Retina (tissue), 1 donor: Measurements from ENCODE around the gene PCDHA8.
A peak's percentile ranks its signal among the peaks of the same experiment; 100 is the strongest.
"Not testable (repeated sequence)": the region's sequence is repeated elsewhere in the genome, so short reads cannot be mapped to it uniquely, and the experiment has no call there.

Experiments
- DNase-seq: peaks from one replicate; pipeline ENCODE4 v3.0.0-alpha.2; 2016

Gene PCDHA8

DNA sequence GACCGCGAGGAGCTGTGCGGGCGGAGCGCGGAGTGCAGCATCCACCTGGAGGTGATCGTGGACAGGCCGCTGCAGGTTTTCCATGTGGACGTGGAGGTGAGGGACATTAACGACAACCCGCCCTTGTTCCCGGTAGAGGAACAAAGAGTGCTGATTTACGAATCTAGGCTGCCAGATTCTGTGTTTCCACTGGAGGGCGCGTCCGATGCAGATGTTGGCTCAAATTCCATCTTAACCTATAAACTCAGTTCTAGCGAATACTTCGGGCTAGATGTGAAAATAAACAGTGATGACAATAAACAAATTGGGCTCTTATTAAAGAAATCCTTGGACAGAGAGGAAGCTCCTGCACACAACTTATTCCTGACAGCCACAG, 12.6 kb upstream of the PCDHA8 start:
- DNase-seq = no peak

GRCh38 chr5:140829511-140830501, 11.2 kb upstream of the PCDHA8 start:
- DNase-seq = not testable (repeated sequence)

DNA sequence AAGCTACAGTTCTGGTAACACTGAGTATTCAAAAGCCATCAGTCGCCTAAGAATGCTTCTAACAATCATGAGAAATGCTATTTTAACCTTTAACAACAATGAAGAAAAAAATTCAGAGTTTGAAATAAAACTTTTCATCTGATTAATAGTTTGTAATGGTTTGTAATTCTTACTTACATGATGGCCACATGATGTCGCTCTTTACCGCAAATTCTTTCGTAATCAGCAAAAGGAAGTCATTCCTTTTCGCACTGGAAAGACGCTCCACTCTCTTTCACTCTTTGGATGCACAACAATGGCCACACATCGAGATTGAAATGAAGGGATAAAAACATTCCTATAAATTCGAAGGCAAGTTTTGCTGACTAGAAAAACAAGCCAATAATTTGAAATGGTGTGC, 7.0 kb upstream of the PCDHA8 start, which contains the start of gene PCDHA7:
Gene PCDHA7, plus strand, starts transcription at position 277 of the 400 bp plus-strand sequence. Its CDS starts 115 bp downstream, at position 392.
- DNase-seq = no peak

- peak; percentile 20 for DNase-seq
Observed at GRCh38 chr5:140834439-140835008, 6.5 kb upstream of the PCDHA8 start.

DNA sequence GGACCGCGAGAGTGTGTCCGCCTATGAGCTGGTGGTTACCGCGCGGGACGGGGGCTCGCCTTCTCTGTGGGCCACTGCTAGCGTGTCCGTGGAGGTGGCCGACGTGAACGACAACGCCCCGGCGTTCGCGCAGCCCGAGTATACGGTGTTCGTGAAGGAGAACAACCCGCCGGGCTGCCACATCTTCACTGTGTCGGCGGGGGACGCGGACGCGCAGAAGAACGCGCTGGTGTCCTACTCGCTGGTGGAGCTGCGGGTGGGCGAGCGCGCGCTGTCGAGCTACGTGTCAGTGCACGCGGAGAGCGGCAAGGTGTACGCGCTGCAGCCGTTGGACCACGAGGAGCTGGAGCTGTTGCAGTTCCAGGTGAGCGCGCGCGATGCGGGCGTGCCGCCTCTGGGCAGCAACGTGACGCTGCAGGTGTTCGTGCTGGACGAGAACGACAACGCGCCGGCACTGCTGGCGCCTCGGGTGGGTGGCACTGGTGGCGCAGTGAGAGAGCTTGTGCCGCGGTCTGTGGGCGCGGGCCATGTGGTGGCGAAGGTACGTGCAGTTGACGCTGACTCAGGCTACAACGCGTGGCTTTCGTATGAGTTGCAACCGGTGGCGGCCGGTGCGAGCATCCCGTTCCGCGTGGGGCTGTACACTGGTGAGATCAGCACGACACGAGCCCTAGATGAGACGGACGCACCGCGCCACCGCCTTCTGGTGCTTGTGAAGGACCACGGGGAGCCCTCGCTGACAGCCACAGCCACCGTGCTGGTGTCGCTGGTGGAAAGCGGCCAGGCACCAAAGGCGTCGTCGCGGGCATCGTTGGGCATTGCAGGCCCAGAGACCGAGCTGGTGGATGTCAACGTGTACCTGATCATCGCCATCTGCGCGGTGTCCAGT, 5.1 kb upstream of the PCDHA8 start:
- no peak for DNase-seq

DNA sequence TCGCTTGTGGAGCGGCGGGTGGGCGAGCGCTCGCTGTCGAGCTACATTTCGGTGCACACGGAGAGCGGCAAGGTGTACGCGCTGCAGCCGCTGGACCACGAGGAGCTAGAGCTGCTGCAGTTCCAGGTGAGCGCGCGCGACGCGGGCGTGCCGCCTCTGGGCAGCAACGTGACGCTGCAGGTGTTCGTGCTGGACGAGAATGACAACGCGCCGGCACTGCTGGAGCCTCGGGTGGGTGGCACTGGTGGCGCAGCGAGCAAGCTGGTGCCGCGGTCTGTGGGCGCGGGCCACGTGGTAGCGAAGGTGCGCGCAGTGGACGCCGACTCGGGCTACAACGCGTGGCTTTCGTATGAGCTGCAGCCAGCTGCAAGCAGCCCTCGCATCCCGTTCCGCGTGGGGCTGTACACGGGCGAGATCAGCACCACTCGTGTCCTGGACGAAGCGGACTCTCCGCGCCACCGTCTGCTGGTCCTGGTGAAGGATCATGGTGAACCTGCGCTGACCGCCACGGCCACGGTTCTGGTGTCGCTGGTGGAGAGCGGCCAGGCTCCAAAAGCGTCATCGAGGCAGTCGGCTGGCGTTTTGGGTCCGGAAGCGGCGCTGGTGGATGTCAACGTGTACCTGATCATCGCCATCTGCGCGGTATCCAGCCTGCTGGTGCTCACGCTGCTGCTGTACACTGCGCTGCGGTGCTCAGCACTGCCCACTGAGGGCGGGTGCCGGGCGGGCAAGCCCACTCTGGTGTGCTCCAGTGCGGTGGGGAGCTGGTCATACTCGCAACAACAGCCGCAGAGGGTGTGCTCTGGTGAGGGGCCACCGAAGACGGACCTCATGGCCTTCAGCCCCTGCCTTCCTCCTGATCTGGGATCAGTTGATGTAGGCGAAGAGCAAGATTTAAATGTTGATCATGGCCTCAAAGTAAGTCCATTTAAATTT, 2.1 kb downstream of the PCDHA8 start:
- no peak for DNase-seq

GRCh38 chr5:140848139-140849102, 7.4 kb downstream of the PCDHA8 start, which contains the start of gene PCDHA9:
TSS of gene PCDHA9 (plus strand) at chr5:140848382. CDS start at chr5:140848496, 114 bp downstream.
- not testable (repeated sequence) for DNase-seq

DNA sequence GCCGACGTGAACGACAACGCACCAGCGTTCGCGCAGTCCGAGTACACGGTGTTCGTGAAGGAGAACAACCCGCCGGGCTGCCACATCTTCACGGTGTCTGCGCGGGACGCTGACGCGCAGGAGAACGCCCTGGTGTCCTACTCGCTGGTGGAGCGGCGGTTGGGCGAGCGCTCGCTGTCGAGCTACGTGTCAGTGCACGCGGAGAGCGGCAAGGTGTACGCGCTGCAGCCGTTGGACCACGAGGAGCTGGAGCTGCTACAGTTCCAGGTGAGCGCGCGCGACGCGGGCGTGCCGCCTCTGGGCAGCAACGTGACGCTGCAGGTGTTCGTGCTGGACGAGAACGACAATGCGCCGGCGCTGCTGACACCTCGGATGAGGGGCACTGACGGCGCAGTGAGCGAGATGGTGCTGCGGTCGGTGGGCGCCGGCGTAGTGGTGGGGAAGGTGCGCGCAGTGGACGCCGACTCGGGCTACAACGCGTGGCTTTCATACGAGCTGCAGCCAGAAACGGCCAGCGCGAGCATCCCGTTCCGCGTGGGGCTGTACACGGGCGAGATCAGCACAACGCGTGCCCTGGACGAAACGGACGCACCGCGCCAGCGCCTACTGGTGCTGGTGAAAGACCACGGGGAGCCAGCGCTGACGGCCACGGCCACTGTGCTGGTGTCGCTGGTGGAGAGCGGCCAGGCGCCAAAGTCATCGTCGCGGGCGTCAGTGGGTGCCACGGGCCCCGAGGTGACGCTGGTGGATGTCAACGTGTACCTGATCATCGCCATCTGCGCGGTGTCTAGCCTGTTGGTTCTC, 9.0 kb downstream of the PCDHA8 start:
- DNase-seq = not testable (repeated sequence)

DNA sequence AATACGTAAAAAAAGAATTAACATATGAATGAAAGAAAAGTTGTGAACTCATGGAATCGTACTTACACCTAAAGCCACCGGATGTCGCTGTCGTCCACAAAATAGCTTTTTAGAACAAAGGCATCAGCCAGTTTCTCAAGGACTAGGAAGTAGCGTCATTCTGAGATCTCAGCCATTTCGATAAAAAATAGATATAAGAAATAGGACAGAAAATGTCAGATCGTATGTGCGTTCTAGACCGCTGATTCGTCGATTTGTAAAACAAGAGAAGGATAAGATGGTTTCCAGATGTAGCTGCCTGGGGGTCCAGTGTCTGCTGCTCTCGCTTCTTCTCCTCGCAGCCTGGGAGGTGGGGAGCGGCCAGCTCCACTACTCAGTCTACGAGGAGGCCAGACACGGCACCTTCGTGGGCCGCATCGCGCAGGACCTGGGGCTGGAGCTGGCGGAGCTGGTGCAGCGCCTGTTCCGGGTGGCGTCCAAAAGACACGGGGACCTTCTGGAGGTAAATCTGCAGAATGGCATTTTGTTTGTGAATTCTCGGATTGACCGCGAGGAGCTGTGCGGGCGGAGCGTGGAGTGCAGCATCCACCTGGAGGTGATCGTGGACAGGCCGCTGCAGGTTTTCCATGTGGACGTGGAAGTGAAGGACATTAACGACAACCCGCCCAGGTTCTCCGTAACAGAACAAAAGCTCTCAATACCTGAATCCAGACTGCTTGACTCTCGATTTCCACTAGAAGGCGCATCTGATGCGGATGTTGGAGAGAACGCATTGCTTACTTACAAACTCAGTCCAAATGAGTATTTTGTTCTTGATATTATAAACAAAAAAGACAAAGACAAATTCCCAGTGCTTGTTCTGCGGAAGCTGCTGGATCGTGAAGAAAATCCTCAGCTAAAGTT, 15.0 kb downstream of the PCDHA8 start, which contains the start of gene PCDHA10:
Gene PCDHA10, plus strand, starts transcription at position 126 of the 903 bp plus-strand sequence. Its CDS starts 152 bp downstream, at position 278.
- peak; percentile 32 for DNase-seq

DNA sequence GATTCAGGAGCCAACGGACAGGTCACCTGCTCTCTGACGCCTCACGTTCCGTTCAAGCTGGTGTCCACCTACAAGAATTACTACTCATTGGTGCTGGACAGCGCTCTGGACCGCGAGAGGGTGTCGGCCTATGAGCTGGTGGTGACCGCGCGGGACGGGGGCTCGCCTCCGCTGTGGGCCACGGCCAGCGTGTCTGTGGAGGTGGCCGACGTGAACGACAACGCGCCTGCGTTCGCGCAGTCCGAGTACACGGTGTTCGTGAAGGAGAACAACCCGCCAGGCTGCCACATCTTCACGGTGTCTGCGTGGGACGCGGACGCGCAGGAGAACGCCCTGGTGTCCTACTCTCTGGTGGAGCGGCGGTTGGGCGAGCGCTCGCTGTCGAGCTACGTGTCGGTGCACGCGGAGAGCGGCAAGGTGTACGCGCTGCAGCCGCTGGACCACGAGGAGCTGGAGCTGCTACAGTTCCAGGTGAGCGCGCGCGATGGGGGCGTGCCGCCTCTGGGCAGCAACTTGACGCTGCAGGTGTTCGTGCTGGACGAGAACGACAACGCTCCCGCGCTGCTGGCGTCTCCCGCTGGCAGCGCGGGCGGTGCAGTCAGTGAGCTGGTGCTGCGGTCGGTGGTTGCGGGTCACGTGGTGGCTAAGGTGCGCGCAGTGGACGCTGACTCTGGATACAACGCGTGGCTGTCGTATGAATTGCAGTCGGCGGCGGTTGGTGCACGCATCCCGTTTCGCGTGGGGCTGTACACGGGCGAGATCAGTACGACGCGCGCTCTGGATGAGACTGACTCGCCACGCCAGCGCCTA, 16.4 kb downstream of the PCDHA8 start:
- no peak for DNase-seq

DNA sequence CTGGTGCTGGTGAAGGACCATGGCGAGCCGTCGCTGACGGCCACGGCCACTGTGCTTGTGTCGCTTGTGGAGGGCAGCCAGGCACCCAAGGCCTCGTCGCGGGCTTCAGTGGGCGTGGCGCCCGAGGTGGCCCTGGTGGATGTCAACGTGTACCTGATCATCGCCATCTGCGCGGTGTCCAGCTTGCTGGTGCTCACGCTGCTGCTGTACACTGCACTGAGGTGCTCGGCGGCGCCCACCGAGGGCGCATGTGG, 16.9 kb downstream of the PCDHA8 start:
- no peak for DNase-seq

DNA sequence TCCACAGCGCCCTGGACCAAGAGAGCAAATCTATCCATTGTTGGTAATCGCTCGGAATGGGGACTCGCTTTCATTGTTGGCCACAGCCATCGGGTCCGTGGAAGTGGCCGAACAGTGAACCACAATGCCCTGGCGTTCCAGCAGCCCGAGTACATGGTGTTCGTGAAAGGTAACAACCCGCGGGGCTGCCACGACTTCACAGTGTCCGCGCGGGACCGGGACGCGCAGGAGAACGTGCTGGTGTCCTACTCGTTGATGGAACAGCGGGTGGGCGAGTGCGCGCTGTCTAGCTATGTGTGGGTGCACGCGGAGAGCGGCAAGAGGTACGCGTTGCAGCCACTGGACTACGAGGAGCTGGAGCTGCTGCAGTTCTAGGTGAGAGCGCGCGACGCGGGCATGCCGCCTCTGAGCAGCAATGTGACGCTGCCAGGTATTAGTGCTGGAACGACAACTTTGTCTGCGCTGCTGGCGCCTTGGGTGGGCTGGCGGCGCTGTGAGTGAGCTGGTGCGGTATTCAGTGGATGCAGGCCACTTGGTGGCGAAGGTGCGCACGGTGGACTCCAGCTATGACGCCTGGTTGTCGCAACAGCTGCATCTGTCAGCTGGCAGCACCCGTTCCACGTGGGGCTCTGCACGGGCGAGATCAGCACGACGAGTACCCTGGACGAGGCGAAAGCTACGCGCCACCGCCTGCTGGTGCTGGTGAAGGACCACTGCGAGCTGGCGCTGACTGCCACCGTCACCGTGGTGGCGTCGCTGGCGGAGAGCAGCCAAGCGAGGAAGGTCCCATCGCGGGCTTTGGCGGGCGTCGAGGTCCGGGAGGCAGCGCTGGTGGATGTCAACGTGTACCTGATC, 21.7 kb downstream of the PCDHA8 start:
- DNase-seq = no peak

DNA sequence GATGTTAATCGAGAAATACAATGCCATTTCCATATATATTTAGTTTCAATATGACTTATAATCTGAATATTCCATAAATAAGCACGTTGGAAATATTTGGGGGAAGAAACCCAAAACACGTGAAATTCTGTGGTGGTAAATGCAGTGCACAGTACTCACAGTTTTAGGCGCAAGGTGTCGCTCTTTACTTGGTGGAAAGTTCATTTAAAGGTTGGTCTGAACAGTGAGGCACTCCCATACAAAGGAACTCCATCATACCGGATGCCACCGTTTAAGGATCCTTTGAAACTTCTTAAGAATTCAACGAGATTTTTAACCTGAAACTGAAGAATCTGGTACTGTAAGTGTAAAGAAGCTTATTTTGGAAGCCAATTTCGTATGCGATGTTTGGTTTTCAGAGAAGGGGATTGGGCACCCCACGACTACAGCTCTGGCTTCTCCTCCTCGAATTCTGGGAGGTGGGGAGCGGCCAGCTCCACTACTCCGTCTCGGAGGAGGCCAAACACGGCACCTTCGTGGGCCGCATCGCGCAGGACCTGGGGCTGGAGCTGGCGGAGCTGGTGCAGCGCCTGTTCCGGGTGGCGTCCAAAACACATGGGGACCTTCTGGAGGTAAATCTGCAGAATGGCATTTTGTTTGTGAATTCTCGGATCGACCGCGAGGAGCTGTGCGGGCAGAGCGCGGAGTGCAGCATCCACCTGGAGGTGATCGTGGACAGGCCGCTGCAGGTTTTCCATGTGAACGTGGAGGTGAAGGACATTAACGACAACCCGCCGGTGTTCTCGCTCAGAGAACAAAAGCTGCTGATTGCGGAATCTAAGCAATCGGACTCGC, 28.0 kb downstream of the PCDHA8 start, which contains the start of gene PCDHA11:
Gene PCDHA11, plus strand, starts transcription at position 237 of the 834 bp plus-strand sequence. Its CDS starts 147 bp downstream, at position 384.
- DNase-seq = peak; percentile 24

DNA sequence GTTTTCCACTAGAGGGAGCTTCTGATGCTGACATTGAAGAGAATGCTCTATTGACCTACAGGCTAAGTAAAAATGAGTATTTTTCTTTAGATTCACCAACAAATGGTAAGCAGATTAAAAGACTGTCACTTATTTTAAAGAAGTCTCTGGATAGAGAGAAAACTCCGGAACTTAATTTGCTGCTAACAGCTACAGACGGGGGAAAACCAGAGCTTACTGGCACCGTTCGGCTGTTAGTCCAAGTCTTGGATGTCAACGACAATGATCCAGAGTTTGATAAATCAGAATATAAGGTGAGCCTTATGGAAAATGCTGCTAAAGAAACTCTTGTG, 28.5 kb downstream of the PCDHA8 start:
- DNase-seq = no peak
